Heart left ventricle (tissue), 16 donors: Measurements from ENCODE around the gene ANXA2. TPM values are rescaled to one million over a fixed set of nuclear protein-coding genes. Genes with fewer than 3 reads are reported as not detected.

ENCODE experiments used
- ATAC-seq, 4 donors: fragments of 200-7000 bp; cut with Tn5 transposase; one replicate each; pipeline ENCODE4 v1.9.1; 2020 to 2022; ENCODE audit warnings: moderate library complexity in 4 of 4, mild to moderate bottlenecking in 3 of 4, moderate number of reproducible peaks in 1 of 4
- DNase-seq, 5 donors: peaks; one replicate each; pipeline ENCODE4 v3.0.0-alpha.2; 2020
- H3K27ac ChIP-seq, 12 donors: fragments of 200-600 bp; sonication (generic) in 4 of 12; one replicate each; pipeline versions ENCODE4 v1.5.0 to v1.8.0; 2016 to 2022; ENCODE audit warnings: mild to moderate bottlenecking in 2 of 12
- H3K27me3 ChIP-seq, 9 donors: fragments of 200-600 bp; sonication (generic) in 2 of 9; one replicate each; pipeline versions ENCODE4 v1.5.1 to v1.8.0; 2016 to 2022; ENCODE audit warnings: mild to moderate bottlenecking in 3 of 9
- H3K36me3 ChIP-seq, 9 donors: fragments of 200-600 bp; sonication (generic) in 2 of 9; one replicate each; pipeline versions ENCODE4 v1.5.0 to v1.8.0; 2018 to 2022; ENCODE audit warnings: mild to moderate bottlenecking in 2 of 9
- H3K4me1 ChIP-seq, 12 donors: fragments of 200-600 bp; sonication (generic) in 4 of 12; one replicate each; pipeline versions ENCODE4 v1.5.0 to v1.8.0; 2016 to 2022; ENCODE audit warnings: mild to moderate bottlenecking in 3 of 12
- H3K4me3 ChIP-seq, 12 donors: fragments of 200-600 bp; sonication (generic) in 4 of 12; one replicate each; pipeline versions ENCODE4 v1.5.0 to v1.8.0; 2017 to 2022; ENCODE audit warnings: mild to moderate bottlenecking in 9 of 12, moderate library complexity in 4 of 12
- H3K9me3 ChIP-seq, 12 donors: fragments of 200-600 bp; sonication (generic) in 4 of 12; one replicate each; pipeline versions ENCODE4 v1.5.0 to v1.8.0; 2016 to 2022; ENCODE audit warnings: mild to moderate bottlenecking in 1 of 12
- POLR2A ChIP-seq, 2 donors: fragments of 450-650 bp; IDR thresholded peaks; one replicate each; pipeline ENCODE4 v1.6.1; 2017; ENCODE audit warnings: antibody characterized with exemption in 2 of 2, mild to moderate bottlenecking in 2 of 2, moderate library complexity in 2 of 2
- WGBS, 4 donors: extraction: QIAGEN DNeasy Blood & Tissue Kit in 2 of 4; methylation state at CpG; one replicate each; pipeline versions ENCODE4 v1.1.5 to v1.1.7; 2013 to 2018; 5-methylcytosine and 5-hydroxymethylcytosine counted together
- intact Hi-C, 10 donors: fragments of 100-400 bp; cut with DNase I; formaldehyde crosslinking; loops; one replicate each; pipeline versions ENCODE4 v1.11.1 to v1.14.2; 2022
- long read RNA-seq, 3 donors: library from polyadenylated mRNA; unstranded; transcript quantifications; one replicate each; pipeline ENCODE4 v2.0.0, GENCODE V29; 2020 to 2021
- polyA plus RNA-seq, 2 donors: library from polyadenylated mRNA; stranded (reverse); fragments of 200-250 nt; gene quantifications; one replicate each; pipeline ENCODE4 v1.2.3, GENCODE V29; 2013
- total RNA-seq, 9 donors: library from RNA; depleted of rRNA in 2 of 9; stranded (reverse); fragments of >200 nt in 2 of 9; fragmentation: NEBNext Ultra II Directional in 3 of 9; extraction: Animal tissue kit (Norgen Biotek cat#: 25700) in 3 of 9; gene quantifications; one replicate each; pipeline versions ENCODE4 v1.1.0 to v1.2.4, GENCODE V29; 2016 to 2023
- TF ChIP-seq, protein P1 (sequence below), 12 donors: fragments of 200-600 bp; sonication (generic) in 4 of 12; IDR thresholded peaks; one replicate each; pipeline versions ENCODE4 v1.5.0 to v1.8.0; 2018 to 2022; ENCODE audit warnings: antibody characterized with exemption in 12 of 12, mild to moderate bottlenecking in 5 of 12
- donor health status: ischemic (EF 13 %, LVEDD 7.1; RV severe dilation, severe dysfunction).
- donor health status: healthy with polysubstance abuse.
- donor health status: DM: no; HTN: yes; CAD: no.
- donor health status: DM: no; HTN: no; CAD: no.
- donor health status: ischemic (EF 25% LVEDD 6.9; RV normal size, moderate dysfunction).
- donor health status: ischemic (EF 25% LVEDD 5.7; RV mildly dilated, moderate dysfunction).
- donor health status: healthy.
- donor health status: DM: yes; HTN: yes; CAD: no.
- donor health status: ischemic (EF 35%, LVEDD 5.7; RV mildly dilated, moderate dysfunction).
- donor health status: nonischemic (EF 11% LVEDD 7.7; RV severe dilation, severe dysfunction).
- donor health status: DM: yes; HTN: yes; CAD: no.
- donor health status: PGD.
- donor health status: ischemic (EF 29% LVEDD 5.4; RV normal size, mild dysfunction).
- donor health status: nonischemic (EF 23%, LVEDD 6.1; RV moderate dilation, normal function).

Gene ANXA2
- total RNA-seq: 100 to 1,000 TPM; 106 to 523 (median 207) TPM
- 100 to 1,000 TPM; 135 to 547 TPM for polyA plus RNA-seq
- long read RNA-seq, donor 1, transcript ANXA2-203 (14 exons, 1,444 nt): minor isoform, 14 of 163 reads
- long read RNA-seq, donor 1, transcript ANXA2-204 (13 exons, 1,435 nt): major isoform, 139 of 163 reads
- long read RNA-seq, donor 1, partial matches to known transcripts: 2 of 163 reads
- long read RNA-seq, donor 1, other reads (novel, unspliced or antisense): 7 of 163 reads
- long read RNA-seq, donor 2, transcript ANXA2-203 (14 exons, 1,444 nt): minor isoform, 70 of 1,320 reads
- long read RNA-seq, donor 2, transcript ANXA2-202 (14 exons, 1,676 nt): minor isoform, 8 of 1,320 reads
- long read RNA-seq, donor 2, transcript ANXA2-204 (13 exons, 1,435 nt): major isoform, 1,117 of 1,320 reads
- long read RNA-seq, donor 2, transcript ANXA2-201 (13 exons, 1,444 nt): minor isoform, 5 of 1,320 reads
- long read RNA-seq, donor 2, partial matches to known transcripts: 42 of 1,320 reads
- long read RNA-seq, donor 2, other reads (novel, unspliced or antisense): 77 of 1,320 reads
- long read RNA-seq, donor 3, transcript ANXA2-203 (14 exons, 1,444 nt): minor isoform, 20 of 284 reads
- long read RNA-seq, donor 3, transcript ANXA2-204 (13 exons, 1,435 nt): major isoform, 233 of 284 reads
- long read RNA-seq, donor 3, partial matches to known transcripts: 11 of 284 reads
- long read RNA-seq, donor 3, other reads (novel, unspliced or antisense): 17 of 284 reads

DNA sequence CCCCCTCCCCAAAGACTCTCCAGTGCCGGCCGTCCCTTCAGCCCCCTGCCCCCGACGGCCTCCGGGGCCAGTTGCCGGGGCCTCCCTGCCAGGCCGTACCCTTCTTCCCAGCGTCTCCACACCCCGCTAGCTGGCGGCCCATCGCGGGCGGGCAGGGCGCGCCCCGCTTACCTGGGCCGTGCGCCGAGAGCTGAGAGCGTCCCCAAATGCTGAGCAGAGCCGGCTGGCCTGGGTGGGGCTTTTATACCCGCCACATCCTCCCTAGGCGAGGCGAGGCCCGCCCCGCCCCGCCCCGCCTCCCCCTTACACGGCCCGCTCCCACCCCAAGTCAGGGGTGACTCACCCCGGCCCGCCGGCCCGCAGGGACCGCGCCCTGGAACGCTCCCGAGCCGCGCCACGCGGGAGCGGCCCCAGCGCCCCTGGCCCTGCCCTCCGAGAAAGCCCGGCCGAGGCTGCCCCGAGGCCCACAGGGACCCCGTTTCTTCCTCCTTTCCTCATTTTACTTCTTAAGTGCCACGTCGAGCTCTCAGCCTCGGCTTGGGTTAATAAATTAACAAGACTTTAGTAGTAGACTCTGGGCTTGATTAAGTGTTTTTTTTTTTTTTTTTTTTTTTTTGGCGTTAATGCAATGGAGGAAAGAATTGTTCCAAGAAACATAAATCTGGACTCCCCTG is at the start of gene ANXA2:
ANXA2 (minus strand) TSS at position 215 of the 674 bp plus-strand sequence. CDS start 11,911 bp downstream, outside the sequence.
- H3K4me1 ChIP-seq: peaks cover 3 to 45% (median 35%) of the 10 kb centered on the region in 12 donors
- WGBS, 4 donors: 0 to 1% (median 0%) methylated on average over 34 to 53 of the region's 53 CpGs
- DNase-seq (peak; percentile 88 to 94 (median 90)), ATAC-seq (peak; percentile 66 to 85 (median 84))
- TF ChIP-seq POLR2A (IDR thresholded peaks at IDR 0.05): peak in 1 of 2 donors; percentile 83
- TF ChIP-seq, protein P1, sequence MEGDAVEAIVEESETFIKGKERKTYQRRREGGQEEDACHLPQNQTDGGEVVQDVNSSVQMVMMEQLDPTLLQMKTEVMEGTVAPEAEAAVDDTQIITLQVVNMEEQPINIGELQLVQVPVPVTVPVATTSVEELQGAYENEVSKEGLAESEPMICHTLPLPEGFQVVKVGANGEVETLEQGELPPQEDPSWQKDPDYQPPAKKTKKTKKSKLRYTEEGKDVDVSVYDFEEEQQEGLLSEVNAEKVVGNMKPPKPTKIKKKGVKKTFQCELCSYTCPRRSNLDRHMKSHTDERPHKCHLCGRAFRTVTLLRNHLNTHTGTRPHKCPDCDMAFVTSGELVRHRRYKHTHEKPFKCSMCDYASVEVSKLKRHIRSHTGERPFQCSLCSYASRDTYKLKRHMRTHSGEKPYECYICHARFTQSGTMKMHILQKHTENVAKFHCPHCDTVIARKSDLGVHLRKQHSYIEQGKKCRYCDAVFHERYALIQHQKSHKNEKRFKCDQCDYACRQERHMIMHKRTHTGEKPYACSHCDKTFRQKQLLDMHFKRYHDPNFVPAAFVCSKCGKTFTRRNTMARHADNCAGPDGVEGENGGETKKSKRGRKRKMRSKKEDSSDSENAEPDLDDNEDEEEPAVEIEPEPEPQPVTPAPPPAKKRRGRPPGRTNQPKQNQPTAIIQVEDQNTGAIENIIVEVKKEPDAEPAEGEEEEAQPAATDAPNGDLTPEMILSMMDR (IDR thresholded peaks at IDR 0.05): no peak
- H3K27me3 ChIP-seq: no peaks in the 10 kb centered on the region
- no peaks in the 10 kb centered on the region for H3K9me3 ChIP-seq
- intact Hi-C loops: loop anchor here in 6 of 10 donors (1.0 to 5.0 kb wide), 4 partner anchors 36 to 81 kb away; partner anchors contain the start of gene ICE2 (in 1 of the 6)
- peaks cover 0 to 27% (median 6%) of the 10 kb centered on the region in 9 donors for H3K36me3 ChIP-seq
- H3K4me3 ChIP-seq: peak within 1 kb of the TSS; percentile 66 to 90 (median 75)
- peak within 1 kb of the TSS; percentile 73 to 99 (median 94) for H3K27ac ChIP-seq

GRCh38 chr15:60444289-60444912 is 46.6 kb upstream of the ANXA2 start:
- DNase-seq: no peak
- Histone ChIP-seq H3K27me3 (no peaks in the 10 kb centered on the region), H3K36me3 (peaks cover 0 to 72% (median 47%) of the 10 kb centered on the region in 9 donors), H3K27ac (no peak overlapping the region), H3K4me3 (no peak overlapping the region), H3K9me3 (no peaks in the 10 kb centered on the region), H3K4me1 (peaks cover 0 to 4% (median 0%) of the 10 kb centered on the region in 12 donors)
- TF ChIP-seq, protein P1 (IDR thresholded peaks at IDR 0.05): peak; percentile 43 to 73 (median 60)
- TF ChIP-seq POLR2A (IDR thresholded peaks at IDR 0.05): no peak
- WGBS, 4 donors: 89 to 90% (median 89%) methylated on average over 6 of the region's 6 CpGs
- ATAC-seq: no peak
- intact Hi-C loops: loop anchor here in 8 of 10 donors (2.0 to 5.0 kb wide), 5 partner anchors 47 to 87 kb away; partner anchors contain the start of gene ANXA2 (in 1 of the 8)

DNA sequence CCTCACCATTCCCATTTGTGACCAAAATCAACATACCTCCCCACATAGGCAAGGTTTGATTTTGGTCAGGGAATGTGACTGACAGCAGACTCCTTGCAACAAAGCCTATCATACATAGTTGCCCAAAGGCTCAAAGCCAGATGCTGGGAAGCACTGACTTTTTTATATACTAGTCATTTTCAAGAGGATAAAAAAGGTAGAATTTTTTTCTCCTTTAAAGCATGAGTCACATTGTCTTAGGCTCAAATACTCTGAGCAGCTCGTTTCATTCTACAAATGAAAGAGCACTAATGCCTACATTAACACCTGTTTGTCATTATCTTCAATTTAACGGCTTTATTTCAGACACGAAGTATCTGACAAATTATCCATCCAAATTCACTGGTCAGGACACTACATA is 45.0 kb upstream of the ANXA2 start:
- H3K27ac ChIP-seq: no peak overlapping the region
- H3K4me1 ChIP-seq: peaks cover 0 to 4% (median 0%) of the 10 kb centered on the region in 12 donors
- DNase-seq (no peak), ATAC-seq (no peak)
- H3K4me3 ChIP-seq: no peak overlapping the region
- no peaks in the 10 kb centered on the region for H3K9me3 ChIP-seq
- intact Hi-C loops: loop anchor here in 6 of 10 donors (2.0 to 5.0 kb wide), 4 partner anchors 45 to 85 kb away; partner anchors contain the start of gene ANXA2 (in 1 of the 6)
- no peaks in the 10 kb centered on the region for H3K27me3 ChIP-seq
- H3K36me3 ChIP-seq: peaks cover 0 to 72% (median 47%) of the 10 kb centered on the region in 9 donors
- WGBS, 4 donors: 82 to 92% (median 88%) methylated on average over 3 of the region's 3 CpGs
- TF ChIP-seq, protein P1 (IDR thresholded peaks at IDR 0.05): no peak
- no peak for TF ChIP-seq POLR2A (IDR thresholded peaks at IDR 0.05)
